ENCODE data around the gene SLC49A3. TPM values are rescaled to one million over a fixed set of nuclear protein-coding genes. Genes with fewer than 3 reads are reported as not detected.

Gene SLC49A3
- polyA plus RNA-seq, 1 experiment: 2.8 TPM

- Histone ChIP-seq H3K4me3 (ENCODE audit: low read depth, low read length) (no peak overlapping the region), H3K36me3 (ENCODE audit: control insufficient read depth, insufficient read depth, low read length) (no peaks in the 10 kb centered on the region; the same call in 1 of the 2 replicates), H3K27me3 (ENCODE audit: control insufficient read depth, insufficient read depth, low read length) (no peaks in the 10 kb centered on the region)
- TF ChIP-seq, protein P1, sequence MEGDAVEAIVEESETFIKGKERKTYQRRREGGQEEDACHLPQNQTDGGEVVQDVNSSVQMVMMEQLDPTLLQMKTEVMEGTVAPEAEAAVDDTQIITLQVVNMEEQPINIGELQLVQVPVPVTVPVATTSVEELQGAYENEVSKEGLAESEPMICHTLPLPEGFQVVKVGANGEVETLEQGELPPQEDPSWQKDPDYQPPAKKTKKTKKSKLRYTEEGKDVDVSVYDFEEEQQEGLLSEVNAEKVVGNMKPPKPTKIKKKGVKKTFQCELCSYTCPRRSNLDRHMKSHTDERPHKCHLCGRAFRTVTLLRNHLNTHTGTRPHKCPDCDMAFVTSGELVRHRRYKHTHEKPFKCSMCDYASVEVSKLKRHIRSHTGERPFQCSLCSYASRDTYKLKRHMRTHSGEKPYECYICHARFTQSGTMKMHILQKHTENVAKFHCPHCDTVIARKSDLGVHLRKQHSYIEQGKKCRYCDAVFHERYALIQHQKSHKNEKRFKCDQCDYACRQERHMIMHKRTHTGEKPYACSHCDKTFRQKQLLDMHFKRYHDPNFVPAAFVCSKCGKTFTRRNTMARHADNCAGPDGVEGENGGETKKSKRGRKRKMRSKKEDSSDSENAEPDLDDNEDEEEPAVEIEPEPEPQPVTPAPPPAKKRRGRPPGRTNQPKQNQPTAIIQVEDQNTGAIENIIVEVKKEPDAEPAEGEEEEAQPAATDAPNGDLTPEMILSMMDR (IDR thresholded peaks at IDR 0.05; ENCODE audit: insufficient read depth, low read depth, low read length): no peak
- ChIA-PET CTCF (no interaction called here), POLR2A (no interaction called here)
- DNase-seq (ENCODE audit: low read depth): no peak
These were observed 9.3 kb downstream of the SLC49A3 start for GRCh38 chr4:679629-680028.

DNA sequence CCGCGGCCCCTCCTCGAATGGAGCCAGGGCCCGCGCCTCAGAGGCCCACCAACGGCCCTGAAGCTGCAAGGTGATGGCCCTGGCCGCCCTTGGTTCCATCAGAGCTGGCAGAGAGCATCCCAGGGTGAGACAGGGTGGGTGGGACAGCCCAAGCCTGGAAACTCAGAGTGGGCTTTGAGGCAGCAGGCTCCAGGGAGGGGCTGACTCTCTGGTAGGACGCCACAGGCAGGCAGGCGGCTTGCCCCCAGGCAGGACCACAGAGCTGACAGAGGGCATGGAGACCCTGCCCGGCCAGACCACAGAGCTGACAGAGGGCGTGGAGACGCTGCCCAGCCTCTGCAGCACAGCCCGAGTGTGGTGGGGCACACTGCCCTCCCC lies 9.9 kb downstream of the SLC49A3 start:
- H3K4me3 ChIP-seq (ENCODE audit: low read depth, low read length): no peak overlapping the region
- ChIA-PET CTCF (no interaction called here), POLR2A (no interaction called here)
- TF ChIP-seq, protein P1 (IDR thresholded peaks at IDR 0.05; ENCODE audit: insufficient read depth, low read depth, low read length): no peak
- no peaks in the 10 kb centered on the region for H3K27me3 ChIP-seq (ENCODE audit: control insufficient read depth, insufficient read depth, low read length)
- no peak for DNase-seq (ENCODE audit: low read depth)
- no peaks in the 10 kb centered on the region; the same call in 1 of the 2 replicates for H3K36me3 ChIP-seq (ENCODE audit: control insufficient read depth, insufficient read depth, low read length)

DNA sequence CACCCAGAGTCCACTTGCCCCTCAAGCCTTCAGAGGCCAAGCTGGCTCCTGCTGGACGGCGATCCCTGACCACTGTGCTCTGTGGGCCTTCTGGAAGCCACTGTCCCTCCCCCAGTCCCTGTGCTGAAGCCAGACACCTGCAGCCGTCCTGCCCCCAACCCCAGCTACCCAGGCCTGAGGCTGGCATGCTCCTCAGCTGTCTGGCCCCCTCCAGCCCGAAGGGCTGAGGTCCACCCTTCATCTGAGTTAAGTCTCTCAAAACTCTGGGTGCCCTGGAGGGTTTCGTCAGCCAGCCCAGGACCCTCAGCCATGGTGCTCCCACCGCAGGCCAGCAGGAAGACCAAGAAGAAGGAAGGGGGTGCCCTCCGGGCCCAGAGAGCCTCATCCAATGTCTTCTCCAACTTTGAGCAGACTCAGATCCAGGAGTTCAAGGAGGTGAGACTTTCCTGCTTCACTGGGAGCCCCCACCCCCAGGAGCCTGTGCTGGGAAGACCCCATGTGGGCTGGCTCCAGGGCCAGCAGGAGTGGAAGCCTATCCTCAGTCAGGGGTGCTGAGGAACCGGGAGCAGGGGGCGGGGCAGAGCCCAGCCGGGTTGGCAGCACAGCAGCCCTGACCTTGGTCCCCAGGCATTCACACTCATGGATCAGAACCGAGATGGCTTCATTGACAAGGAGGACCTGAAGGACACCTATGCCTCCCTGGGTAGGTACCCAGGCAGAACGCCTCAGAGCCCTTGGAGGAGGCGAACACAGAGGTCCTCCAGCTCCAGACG lies 10.4 kb downstream of the SLC49A3 start:
- H3K36me3 ChIP-seq (ENCODE audit: control insufficient read depth, insufficient read depth, low read length): no peaks in the 10 kb centered on the region; the same call in 1 of the 2 replicates
- TF ChIP-seq, protein P1 (IDR thresholded peaks at IDR 0.05; ENCODE audit: insufficient read depth, low read depth, low read length): no peak
- CTCF ChIA-PET: no interaction called here
- no peak overlapping the region for H3K4me3 ChIP-seq (ENCODE audit: low read depth, low read length)
- POLR2A ChIA-PET: interaction anchor here (0.9 kb wide), 1 partner anchor 9 kb away, joined by 3 read pairs; no protein-coding TSS in a partner anchor
- H3K27me3 ChIP-seq (ENCODE audit: control insufficient read depth, insufficient read depth, low read length): no peaks in the 10 kb centered on the region
- DNase-seq (ENCODE audit: low read depth): no peak

- TF ChIP-seq, protein P1 (IDR thresholded peaks at IDR 0.05; ENCODE audit: insufficient read depth, low read depth, low read length): no peak
- Histone ChIP-seq H3K4me3 (ENCODE audit: low read depth, low read length) (no peak overlapping the region), H3K27me3 (ENCODE audit: control insufficient read depth, insufficient read depth, low read length) (no peaks in the 10 kb centered on the region), H3K36me3 (ENCODE audit: control insufficient read depth, insufficient read depth, low read length) (no peaks in the 10 kb centered on the region; the same call in 1 of the 2 replicates)
- POLR2A ChIA-PET: interaction anchor here (0.9 kb wide), 1 partner anchor 10 kb away, joined by 3 read pairs; no protein-coding TSS in a partner anchor
- no peak for DNase-seq (ENCODE audit: low read depth)
- CTCF ChIA-PET: interaction anchor here (1.1 kb wide), 1 partner anchor 9 kb away, joined by 3 read pairs; no protein-coding TSS in a partner anchor
These were observed 11.3 kb downstream of the SLC49A3 start for GRCh38 chr4:677431-678293.

GRCh38 chr4:676871-677235 lies 12.1 kb downstream of the SLC49A3 start:
- POLR2A ChIA-PET: no interaction called here

More at GRCh38 chr4:676871-677235, 12.1 kb downstream of the SLC49A3 start:
- CTCF ChIA-PET: interaction anchor here (1.1 kb wide), 1 partner anchor 10 kb away, joined by 3 read pairs; no protein-coding TSS in a partner anchor
- TF ChIP-seq, protein P1 (IDR thresholded peaks at IDR 0.05; ENCODE audit: insufficient read depth, low read depth, low read length): no peak
- DNase-seq (ENCODE audit: low read depth): no peak
- no peak overlapping the region for H3K4me3 ChIP-seq (ENCODE audit: low read depth, low read length)
- peaks cover 5% of the 10 kb centered on the region for H3K36me3 ChIP-seq (ENCODE audit: control insufficient read depth, insufficient read depth, low read length)
- H3K27me3 ChIP-seq (ENCODE audit: control insufficient read depth, insufficient read depth, low read length): no peaks in the 10 kb centered on the region
